ENCODE data around the gene UNC119.

The UNC119 gene

DNA sequence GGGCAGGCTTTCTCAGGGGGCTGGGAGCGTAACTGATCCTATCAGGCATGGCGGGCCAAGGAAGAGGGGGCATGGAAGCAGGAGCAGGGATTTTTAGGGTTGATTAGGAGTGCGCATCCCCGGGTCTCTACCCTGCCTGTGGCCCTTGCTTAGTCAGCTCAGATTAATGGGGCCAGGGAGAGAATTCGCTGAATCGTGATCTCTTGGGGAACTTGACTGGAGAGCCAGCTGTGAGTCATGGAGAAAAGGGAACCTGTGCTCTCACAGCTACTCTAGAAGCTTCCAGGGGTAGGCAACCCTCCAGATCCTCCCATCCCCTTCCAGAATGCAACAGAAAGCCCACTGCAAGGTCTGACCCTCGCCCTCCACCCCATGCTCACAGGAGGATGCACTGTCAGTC, 42.6 kb downstream of the UNC119 start:
- no peak overlapping the region for H3K4me3 ChIP-seq (ENCODE audit: low read length)
- peaks cover 13% of the 10 kb centered on the region for H3K27me3 ChIP-seq (ENCODE audit: control insufficient read depth, low read length)
- H3K4me1 ChIP-seq (ENCODE audit: control insufficient read depth, low read length): no peaks in the 10 kb centered on the region
- H3K27ac ChIP-seq (ENCODE audit: low read depth, low read length): no peak overlapping the region
- TF ChIP-seq EZH2phosphoT487 (IDR thresholded peaks at IDR 0.05; ENCODE audit: borderline replicate concordance, low read length): no peak
- TF ChIP-seq, protein P1, sequence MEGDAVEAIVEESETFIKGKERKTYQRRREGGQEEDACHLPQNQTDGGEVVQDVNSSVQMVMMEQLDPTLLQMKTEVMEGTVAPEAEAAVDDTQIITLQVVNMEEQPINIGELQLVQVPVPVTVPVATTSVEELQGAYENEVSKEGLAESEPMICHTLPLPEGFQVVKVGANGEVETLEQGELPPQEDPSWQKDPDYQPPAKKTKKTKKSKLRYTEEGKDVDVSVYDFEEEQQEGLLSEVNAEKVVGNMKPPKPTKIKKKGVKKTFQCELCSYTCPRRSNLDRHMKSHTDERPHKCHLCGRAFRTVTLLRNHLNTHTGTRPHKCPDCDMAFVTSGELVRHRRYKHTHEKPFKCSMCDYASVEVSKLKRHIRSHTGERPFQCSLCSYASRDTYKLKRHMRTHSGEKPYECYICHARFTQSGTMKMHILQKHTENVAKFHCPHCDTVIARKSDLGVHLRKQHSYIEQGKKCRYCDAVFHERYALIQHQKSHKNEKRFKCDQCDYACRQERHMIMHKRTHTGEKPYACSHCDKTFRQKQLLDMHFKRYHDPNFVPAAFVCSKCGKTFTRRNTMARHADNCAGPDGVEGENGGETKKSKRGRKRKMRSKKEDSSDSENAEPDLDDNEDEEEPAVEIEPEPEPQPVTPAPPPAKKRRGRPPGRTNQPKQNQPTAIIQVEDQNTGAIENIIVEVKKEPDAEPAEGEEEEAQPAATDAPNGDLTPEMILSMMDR (IDR thresholded peaks at IDR 0.05; ENCODE audit: low read depth, low read length, poor library complexity, severe bottlenecking): no peak
- no peaks in the 10 kb centered on the region for H4K20me1 ChIP-seq (ENCODE audit: control insufficient read depth, insufficient read depth, low read depth, low read length)
- H3K9me3 ChIP-seq (ENCODE audit: control insufficient read depth, insufficient read depth, low read length): no peaks in the 10 kb centered on the region
- H3K4me2 ChIP-seq (ENCODE audit: low read length): no peak overlapping the region
- H3F3A ChIP-seq (ENCODE audit: control insufficient read depth, insufficient read depth): no peaks in the 10 kb centered on the region
- no peaks in the 10 kb centered on the region for H3K36me3 ChIP-seq (ENCODE audit: control insufficient read depth, low read length)
- no peaks in the 10 kb centered on the region for H3K9me2 ChIP-seq (replicated peaks; ENCODE audit: control insufficient read depth, low read length)
- no peaks in the 10 kb centered on the region for H3K79me2 ChIP-seq (ENCODE audit: control insufficient read depth, low read length)

DNA sequence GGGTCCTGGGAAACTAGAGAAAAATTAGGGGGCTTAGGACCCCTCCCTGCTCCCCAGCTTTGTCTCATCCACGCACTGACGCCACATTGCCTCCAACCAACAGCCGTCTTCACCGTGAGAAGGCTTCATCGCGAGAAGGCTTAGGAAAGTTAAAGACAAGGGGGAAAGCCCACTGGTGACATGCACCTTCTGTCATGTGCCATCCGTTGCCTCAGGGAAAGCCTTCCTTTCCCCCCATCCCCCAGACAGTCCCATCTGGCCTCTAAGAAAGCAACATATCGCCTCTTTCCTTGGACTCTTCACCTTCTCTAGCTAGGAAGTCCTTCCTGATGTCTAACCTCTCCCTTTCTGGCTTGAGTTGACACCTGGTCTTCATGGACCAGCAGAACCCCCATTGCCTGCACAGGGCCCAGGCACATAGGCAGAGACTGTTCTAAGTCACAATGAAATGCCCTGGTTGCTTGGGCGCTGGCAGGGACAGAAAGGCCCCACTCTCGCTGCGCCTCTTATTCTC, 44.2 kb downstream of the UNC119 start:
- H3K4me1 ChIP-seq (ENCODE audit: control insufficient read depth, low read length): no peaks in the 10 kb centered on the region
- no peak overlapping the region for H3K4me2 ChIP-seq (ENCODE audit: low read length)
- no peaks in the 10 kb centered on the region for H3K9me2 ChIP-seq (replicated peaks; ENCODE audit: control insufficient read depth, low read length)
- H3K79me2 ChIP-seq (ENCODE audit: control insufficient read depth, low read length): no peaks in the 10 kb centered on the region
- no peaks in the 10 kb centered on the region for H3K36me3 ChIP-seq (ENCODE audit: control insufficient read depth, low read length)
- no peaks in the 10 kb centered on the region for H4K20me1 ChIP-seq (ENCODE audit: control insufficient read depth, insufficient read depth, low read depth, low read length)
- H3F3A ChIP-seq (ENCODE audit: control insufficient read depth, insufficient read depth): no peaks in the 10 kb centered on the region
- H3K9me3 ChIP-seq (ENCODE audit: control insufficient read depth, insufficient read depth, low read length): no peaks in the 10 kb centered on the region
- H3K27me3 ChIP-seq (ENCODE audit: control insufficient read depth, low read length): peaks cover 20% of the 10 kb centered on the region
- no peak overlapping the region for H3K27ac ChIP-seq (ENCODE audit: low read depth, low read length)
- no peak overlapping the region for H3K4me3 ChIP-seq (ENCODE audit: low read length)
- TF ChIP-seq, protein P1 (IDR thresholded peaks at IDR 0.05; ENCODE audit: low read depth, low read length, poor library complexity, severe bottlenecking): no peak
- TF ChIP-seq EZH2phosphoT487 (IDR thresholded peaks at IDR 0.05; ENCODE audit: borderline replicate concordance, low read length): no peak

DNA sequence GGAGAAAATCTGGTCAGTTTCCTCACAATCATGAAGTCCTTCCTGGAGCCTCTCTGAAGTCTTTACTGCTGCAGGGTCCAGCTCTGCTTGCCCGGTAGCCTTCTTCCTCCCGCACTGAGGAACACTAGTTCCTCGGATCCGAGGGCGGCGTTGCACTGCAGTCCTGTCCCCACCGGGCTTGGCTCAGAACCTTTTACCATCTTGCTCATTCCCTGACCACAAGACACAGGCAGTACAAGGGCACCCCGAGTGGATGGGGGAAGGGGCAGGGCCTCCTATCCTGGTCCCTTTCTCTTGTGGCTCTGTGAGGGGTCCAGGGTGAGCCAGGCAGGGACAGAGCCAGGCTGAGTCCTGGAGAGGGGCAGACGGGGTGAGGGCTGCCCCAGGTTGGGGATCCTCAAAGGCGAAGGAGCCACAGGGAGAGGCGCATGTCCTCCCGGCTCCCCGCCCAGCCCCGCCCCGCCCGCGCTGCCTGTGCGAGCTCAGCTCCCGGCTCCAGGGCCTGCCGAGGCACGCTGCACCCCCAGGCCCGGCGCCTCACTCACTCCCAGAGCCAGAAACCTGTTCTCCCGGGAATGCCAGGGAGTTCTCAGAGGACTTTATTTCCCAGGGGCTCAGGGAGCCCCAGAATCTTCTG, 44.7 kb downstream of the UNC119 start:
- H4K20me1 ChIP-seq (ENCODE audit: control insufficient read depth, insufficient read depth, low read depth, low read length): no peaks in the 10 kb centered on the region
- H3F3A ChIP-seq (ENCODE audit: control insufficient read depth, insufficient read depth): no peaks in the 10 kb centered on the region
- no peaks in the 10 kb centered on the region for H3K9me3 ChIP-seq (ENCODE audit: control insufficient read depth, insufficient read depth, low read length)
- peaks cover 20% of the 10 kb centered on the region for H3K27me3 ChIP-seq (ENCODE audit: control insufficient read depth, low read length)
- no peak overlapping the region for H3K4me3 ChIP-seq (ENCODE audit: low read length)
- H3K9me2 ChIP-seq (replicated peaks; ENCODE audit: control insufficient read depth, low read length): no peaks in the 10 kb centered on the region
- H3K4me1 ChIP-seq (ENCODE audit: control insufficient read depth, low read length): no peaks in the 10 kb centered on the region
- no peak overlapping the region for H3K27ac ChIP-seq (ENCODE audit: low read depth, low read length)
- H3K79me2 ChIP-seq (ENCODE audit: control insufficient read depth, low read length): no peaks in the 10 kb centered on the region
- no peak overlapping the region for H3K4me2 ChIP-seq (ENCODE audit: low read length)
- H3K36me3 ChIP-seq (ENCODE audit: control insufficient read depth, low read length): no peaks in the 10 kb centered on the region
- TF ChIP-seq, protein P1 (IDR thresholded peaks at IDR 0.05; ENCODE audit: low read depth, low read length, poor library complexity, severe bottlenecking): no peak
- no peak for TF ChIP-seq EZH2phosphoT487 (IDR thresholded peaks at IDR 0.05; ENCODE audit: borderline replicate concordance, low read length)
